Suprapubic skin (tissue), 4 donors: ENCODE results near the gene SMG6. TPM values are rescaled to one million over a fixed set of nuclear protein-coding genes. Genes with fewer than 3 reads are reported as not detected.

ENCODE experiments used
- DNase-seq, 2 donors: peaks; one replicate each; pipeline ENCODE4 v3.0.0-alpha.2; 2019; ENCODE audit warnings: low spot score in 2 of 2
- H3K27ac ChIP-seq: fragments of 200-600 bp; sonication (generic); one replicate; pipeline ENCODE4 v1.5.1; 2019
- H3K27me3 ChIP-seq: fragments of 200-600 bp; sonication (generic); one replicate; pipeline ENCODE4 v1.5.1; 2019
- H3K36me3 ChIP-seq: fragments of 200-600 bp; sonication (generic); one replicate; pipeline ENCODE4 v1.5.1; 2019
- H3K4me1 ChIP-seq: fragments of 200-600 bp; sonication (generic); one replicate; pipeline ENCODE4 v1.5.1; 2019
- H3K4me3 ChIP-seq: fragments of 200-600 bp; sonication (generic); one replicate; pipeline ENCODE4 v1.5.1; 2019; ENCODE audit warnings: mild to moderate bottlenecking
- H3K9me3 ChIP-seq: fragments of 200-600 bp; sonication (generic); one replicate; pipeline ENCODE4 v1.5.1; 2019
- CTCF ChIP-seq, 2 donors: fragments of 200-600 bp in 1 of 2; fragments of 450-650 bp in 1 of 2; sonication (generic) in 1 of 2; IDR thresholded peaks; one replicate each; pipeline ENCODE4 v1.5.1; 2016 to 2019; ENCODE audit warnings: antibody characterized with exemption in 2 of 2, mild to moderate bottlenecking in 1 of 2, moderate library complexity in 1 of 2
- EP300 ChIP-seq: sonication (generic); formaldehyde crosslinking; IDR thresholded peaks from one replicate; pipeline ENCODE4 v1.6.1; 2017; ENCODE audit warnings: antibody characterized with exemption
- POLR2A ChIP-seq, 2 donors: fragments of 450-650 bp; IDR thresholded peaks; one replicate each; pipeline ENCODE4 v1.6.1; 2017; ENCODE audit warnings: antibody characterized with exemption in 2 of 2, mild to moderate bottlenecking in 2 of 2, moderate library complexity in 2 of 2
- POLR2AphosphoS5 ChIP-seq, 3 donors: sonication (generic); formaldehyde crosslinking; IDR thresholded peaks; one replicate each; pipeline ENCODE4 v1.6.1; 2017; ENCODE audit warnings: antibody characterized with exemption in 3 of 3
- WGBS: methylation state at CpG from one replicate; pipeline ENCODE4 v1.1.5; 2018; 5-methylcytosine and 5-hydroxymethylcytosine counted together
- total RNA-seq, 4 donors: library from RNA; depleted of rRNA; stranded (reverse); fragments of >200 nt; gene quantifications; one replicate each; pipeline ENCODE4 v1.1.0, GENCODE V29; 2016

The SMG6 gene
- total RNA-seq, 4 donors from 2014 or later: 29.6 to 58.6 (median 45.5) TPM

DNA sequence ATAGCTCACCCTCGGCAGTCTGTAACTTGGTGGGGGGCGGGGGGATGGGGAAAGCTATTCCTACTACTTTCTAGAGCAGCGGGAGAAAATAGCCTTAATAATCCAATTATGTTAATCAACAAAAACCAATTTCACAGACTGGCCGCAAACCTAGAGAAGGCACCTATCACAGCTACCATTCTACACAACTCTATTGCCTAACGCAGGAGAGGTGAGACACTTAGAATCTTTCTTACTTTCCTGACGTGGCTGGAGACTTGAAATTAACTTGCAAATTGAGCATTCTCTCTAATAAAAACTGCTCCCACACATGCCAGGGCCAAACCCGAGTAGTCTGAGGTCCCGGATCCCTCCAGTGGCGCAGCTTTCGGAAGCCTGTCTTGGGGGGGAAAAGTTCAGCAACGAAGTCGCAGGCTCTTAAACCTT lies 794 bp downstream of the SMG6 start:
- Histone ChIP-seq H3K4me1 (peaks cover 31% of the 10 kb centered on the region), H3K4me3 (peak overlapping the region; percentile 63)
- WGBS: 2% methylated on average over 12 of the region's 12 CpGs

GRCh38 chr17:2299756-2300155 lies 3.8 kb downstream of the SMG6 start:
- no peak overlapping the region for H3K27ac ChIP-seq
- DNase-seq: peak in 1 of 2 donors; percentile 54
- peaks cover 49% of the 10 kb centered on the region for H3K36me3 ChIP-seq
- no peaks in the 10 kb centered on the region for H3K9me3 ChIP-seq
- 95% methylated on average over 22 of the region's 22 CpGs for WGBS
- no peak overlapping the region for H3K4me3 ChIP-seq
- no peaks in the 10 kb centered on the region for H3K27me3 ChIP-seq
- peaks cover 24% of the 10 kb centered on the region for H3K4me1 ChIP-seq
- TF ChIP-seq POLR2AphosphoS5 (IDR thresholded peaks at IDR 0.05) (no peak), CTCF (IDR thresholded peaks at IDR 0.05) (no peak), POLR2A (IDR thresholded peaks at IDR 0.05) (no peak), EP300 (no peak)

More for the DNA sequence above, 794 bp downstream of the SMG6 start:
- no peak for DNase-seq
- Histone ChIP-seq H3K36me3 (peaks cover 22% of the 10 kb centered on the region), H3K27me3 (no peaks in the 10 kb centered on the region), H3K27ac (peak overlapping the region; percentile 81), H3K9me3 (no peaks in the 10 kb centered on the region)
- TF ChIP-seq POLR2AphosphoS5 (IDR thresholded peaks at IDR 0.05) (no peak), POLR2A (IDR thresholded peaks at IDR 0.05) (no peak), CTCF (IDR thresholded peaks at IDR 0.05) (no peak), EP300 (no peak)

DNA sequence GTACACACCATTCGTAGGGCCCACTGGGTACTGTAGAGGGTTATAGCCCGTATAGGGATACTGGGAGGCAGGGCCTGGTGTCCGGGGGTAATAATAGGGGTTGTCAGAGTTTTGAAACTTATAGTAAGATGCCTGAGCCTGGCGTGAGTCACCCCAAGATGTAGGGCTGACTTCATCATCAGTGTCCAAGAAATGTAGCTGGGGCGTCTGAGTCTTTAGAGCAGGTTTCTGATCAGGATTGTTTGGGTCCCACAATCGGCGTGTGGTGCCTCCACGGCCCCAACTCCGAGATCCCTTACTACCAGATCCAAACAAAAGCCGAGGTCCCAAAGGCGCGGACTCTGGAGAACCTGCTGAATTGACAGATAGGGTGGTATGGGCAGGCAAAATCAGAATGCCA lies 4.4 kb downstream of the SMG6 start:
- Histone ChIP-seq H3K36me3 (peaks cover 53% of the 10 kb centered on the region), H3K4me1 (peaks cover 19% of the 10 kb centered on the region), H3K4me3 (no peak overlapping the region), H3K27me3 (no peaks in the 10 kb centered on the region), H3K9me3 (no peaks in the 10 kb centered on the region), H3K27ac (no peak overlapping the region)
- DNase-seq: peak in 1 of 2 donors; percentile 69
- 91% methylated on average over 12 of the region's 12 CpGs for WGBS
- TF ChIP-seq POLR2A (IDR thresholded peaks at IDR 0.05) (no peak), CTCF (IDR thresholded peaks at IDR 0.05) (no peak), EP300 (no peak), POLR2AphosphoS5 (IDR thresholded peaks at IDR 0.05) (no peak)

GRCh38 chr17:2297023-2297422 lies 6.6 kb downstream of the SMG6 start:
- no peak for DNase-seq
- Histone ChIP-seq H3K4me3 (no peak overlapping the region), H3K4me1 (peaks cover 9% of the 10 kb centered on the region), H3K27ac (no peak overlapping the region), H3K36me3 (peaks cover 74% of the 10 kb centered on the region), H3K27me3 (no peaks in the 10 kb centered on the region), H3K9me3 (no peaks in the 10 kb centered on the region)
- WGBS: 84% methylated on average over 5 of the region's 5 CpGs
- no peak for TF ChIP-seq POLR2A (IDR thresholded peaks at IDR 0.05)
- TF ChIP-seq POLR2AphosphoS5 (IDR thresholded peaks at IDR 0.05): no peak
- no peak for TF ChIP-seq CTCF (IDR thresholded peaks at IDR 0.05)
- TF ChIP-seq EP300: no peak

- H3K9me3 ChIP-seq: no peaks in the 10 kb centered on the region
- no peak overlapping the region for H3K4me3 ChIP-seq
- 84% methylated on average over 1 of the region's 1 CpG for WGBS
- peaks cover 89% of the 10 kb centered on the region for H3K36me3 ChIP-seq
- no peaks in the 10 kb centered on the region for H3K4me1 ChIP-seq
- TF ChIP-seq POLR2AphosphoS5 (IDR thresholded peaks at IDR 0.05) (no peak), CTCF (IDR thresholded peaks at IDR 0.05) (no peak), POLR2A (IDR thresholded peaks at IDR 0.05) (no peak), EP300 (no peak)
- no peaks in the 10 kb centered on the region for H3K27me3 ChIP-seq
- no peak overlapping the region for H3K27ac ChIP-seq
- DNase-seq: peak in 1 of 2 donors; percentile 34
Measured at GRCh38 chr17:2295575-2295974, 8.0 kb downstream of the SMG6 start.
